Nephron progenitor cell (in vitro differentiated cells): ENCODE measurements around the gene ADARB2.

Source experiments
- DNase-seq: peaks from one replicate; pipeline ENCODE4 v3.0.0; 2021
- H3K27ac Mint-ChIP-seq: 2 replicates; pipeline ENCODE4 v1.8.0; 2021; ENCODE audit warnings: mild to moderate bottlenecking, moderate library complexity, mixed read lengths
- H3K27me3 Mint-ChIP-seq: 2 replicates; pipeline ENCODE4 v1.8.0; 2021; ENCODE audit warnings: mild to moderate bottlenecking, low read depth, mixed read lengths; ENCODE audit not compliant: poor library complexity
- H3K36me3 Mint-ChIP-seq: 2 replicates; pipeline ENCODE4 v1.8.0; 2021; ENCODE audit warnings: low read depth, mixed read lengths
- H3K4me1 Mint-ChIP-seq: 2 replicates; pipeline ENCODE4 v1.8.0; 2021; ENCODE audit warnings: mixed read lengths
- H3K4me3 Mint-ChIP-seq: 2 replicates; pipeline ENCODE4 v1.8.0; 2021; ENCODE audit warnings: mild to moderate bottlenecking, moderate library complexity, mixed read lengths
- H3K9me3 Mint-ChIP-seq: 2 replicates; pipeline ENCODE4 v1.8.0; 2021; ENCODE audit warnings: mild to moderate bottlenecking, moderate library complexity, mixed read lengths
- TF ChIP-seq, protein P1 (sequence below): fragments of 200-600 bp; sonication (generic); IDR thresholded peaks from 2 replicates; pipeline ENCODE4 v1.5.0; 2021; ENCODE audit warnings: antibody characterized with exemption

The ADARB2 gene

DNA sequence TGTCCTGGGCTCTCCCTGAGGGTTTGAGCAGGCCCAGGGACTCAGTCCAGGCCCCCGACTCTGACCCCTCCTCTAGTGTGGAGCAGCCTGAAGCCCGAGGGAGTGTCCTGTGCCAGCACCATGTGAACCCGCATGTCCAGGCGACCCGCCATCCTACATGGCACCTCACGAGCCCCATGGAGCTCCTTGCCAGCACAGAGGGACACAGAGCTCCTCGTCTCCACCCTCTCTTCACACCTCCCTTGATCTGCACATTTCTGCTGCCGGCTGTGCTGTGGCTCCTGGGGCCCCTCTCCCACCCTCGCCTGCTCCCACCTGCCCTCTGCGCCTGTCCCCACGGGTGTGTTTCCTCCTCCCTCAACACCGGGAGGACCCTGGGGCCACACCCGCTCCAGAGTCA lies 103.5 kb downstream of the ADARB2 start:
- Mint-ChIP-seq H3K36me3 (no peaks in the 10 kb centered on the region), H3K4me3 (no peak overlapping the region), H3K27ac (no peak overlapping the region), H3K27me3 (peaks cover 18% of the 10 kb centered on the region), H3K4me1 (peaks cover 26% of the 10 kb centered on the region), H3K9me3 (peaks cover 6% of the 10 kb centered on the region)
- TF ChIP-seq, protein P1, sequence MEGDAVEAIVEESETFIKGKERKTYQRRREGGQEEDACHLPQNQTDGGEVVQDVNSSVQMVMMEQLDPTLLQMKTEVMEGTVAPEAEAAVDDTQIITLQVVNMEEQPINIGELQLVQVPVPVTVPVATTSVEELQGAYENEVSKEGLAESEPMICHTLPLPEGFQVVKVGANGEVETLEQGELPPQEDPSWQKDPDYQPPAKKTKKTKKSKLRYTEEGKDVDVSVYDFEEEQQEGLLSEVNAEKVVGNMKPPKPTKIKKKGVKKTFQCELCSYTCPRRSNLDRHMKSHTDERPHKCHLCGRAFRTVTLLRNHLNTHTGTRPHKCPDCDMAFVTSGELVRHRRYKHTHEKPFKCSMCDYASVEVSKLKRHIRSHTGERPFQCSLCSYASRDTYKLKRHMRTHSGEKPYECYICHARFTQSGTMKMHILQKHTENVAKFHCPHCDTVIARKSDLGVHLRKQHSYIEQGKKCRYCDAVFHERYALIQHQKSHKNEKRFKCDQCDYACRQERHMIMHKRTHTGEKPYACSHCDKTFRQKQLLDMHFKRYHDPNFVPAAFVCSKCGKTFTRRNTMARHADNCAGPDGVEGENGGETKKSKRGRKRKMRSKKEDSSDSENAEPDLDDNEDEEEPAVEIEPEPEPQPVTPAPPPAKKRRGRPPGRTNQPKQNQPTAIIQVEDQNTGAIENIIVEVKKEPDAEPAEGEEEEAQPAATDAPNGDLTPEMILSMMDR, result no peak
- no peak for DNase-seq

DNA sequence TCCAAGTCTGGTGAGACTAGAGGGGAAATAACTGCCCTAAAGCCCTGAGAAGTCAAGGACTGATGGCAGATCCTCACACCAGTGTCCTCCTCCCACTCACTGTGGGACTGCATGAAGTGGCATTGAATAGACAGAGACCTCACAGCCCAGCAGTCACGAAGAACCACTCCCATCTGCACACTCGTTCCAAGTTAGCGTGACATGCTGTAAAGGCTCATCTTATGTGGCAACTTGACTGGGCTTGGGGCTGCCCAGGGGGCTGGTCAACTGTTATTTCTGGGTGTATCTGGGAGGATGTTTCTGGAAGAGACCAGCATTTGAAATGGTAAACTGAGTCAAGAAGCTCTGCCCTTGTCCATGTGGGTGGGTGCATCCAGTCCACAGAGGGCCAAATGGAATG lies 104.7 kb downstream of the ADARB2 start:
- Mint-ChIP-seq H3K27ac (no peak overlapping the region), H3K27me3 (peaks cover 10% of the 10 kb centered on the region), H3K36me3 (no peaks in the 10 kb centered on the region), H3K4me3 (no peak overlapping the region), H3K9me3 (peaks cover 6% of the 10 kb centered on the region), H3K4me1 (peaks cover 36% of the 10 kb centered on the region)
- no peak for DNase-seq
- TF ChIP-seq, protein P1, result no peak

DNA sequence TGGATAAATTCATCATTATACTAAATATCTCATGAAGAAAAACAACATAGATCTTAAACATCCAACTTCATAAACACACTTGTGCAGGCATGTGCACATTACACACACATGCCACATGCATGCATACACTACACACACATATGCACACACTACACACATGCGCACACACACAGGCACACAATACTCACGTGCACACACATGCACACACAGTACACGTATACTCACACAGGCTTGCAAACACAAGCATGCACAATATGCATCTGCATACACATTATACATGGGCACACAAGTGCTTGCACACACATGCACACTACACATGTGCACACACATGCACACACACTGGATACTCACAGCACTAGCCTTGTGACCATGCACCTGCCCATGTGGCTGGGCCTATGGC lies 105.2 kb downstream of the ADARB2 start:
- Mint-ChIP-seq H3K27me3 (peaks cover 10% of the 10 kb centered on the region), H3K36me3 (no peaks in the 10 kb centered on the region), H3K9me3 (peaks cover 6% of the 10 kb centered on the region), H3K4me3 (no peak overlapping the region), H3K4me1 (peaks cover 41% of the 10 kb centered on the region), H3K27ac (no peak overlapping the region)
- TF ChIP-seq, protein P1, result no peak
- DNase-seq, result no peak

DNA sequence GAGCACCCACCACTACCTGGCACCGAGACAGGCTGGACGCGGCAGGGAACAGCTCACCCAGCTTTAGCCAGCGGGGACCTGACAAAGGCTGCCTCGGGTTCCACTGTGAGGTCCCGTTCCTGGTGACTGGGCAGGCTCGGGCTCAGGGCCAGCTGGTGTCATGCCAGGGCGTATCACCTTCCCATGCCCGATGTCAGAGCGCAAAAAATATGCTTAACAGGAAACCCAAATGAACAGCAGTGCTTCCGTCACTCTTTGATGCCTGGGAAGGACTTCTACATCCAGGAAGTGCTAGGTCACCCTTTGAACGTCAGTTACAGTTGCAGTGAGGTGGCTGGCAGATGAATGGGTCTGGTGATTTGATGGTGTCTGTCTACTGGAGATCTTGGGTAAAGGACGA lies 106.0 kb downstream of the ADARB2 start:
- H3K4me1 Mint-ChIP-seq, result peaks cover 45% of the 10 kb centered on the region
- H3K36me3 Mint-ChIP-seq, result no peaks in the 10 kb centered on the region
- TF ChIP-seq, protein P1, result no peak
- peaks cover 10% of the 10 kb centered on the region for H3K27me3 Mint-ChIP-seq
- no peak for DNase-seq
- H3K4me3 Mint-ChIP-seq, result no peak overlapping the region
- peaks cover 6% of the 10 kb centered on the region for H3K9me3 Mint-ChIP-seq
- peak overlapping the region; percentile 68 for H3K27ac Mint-ChIP-seq

DNA sequence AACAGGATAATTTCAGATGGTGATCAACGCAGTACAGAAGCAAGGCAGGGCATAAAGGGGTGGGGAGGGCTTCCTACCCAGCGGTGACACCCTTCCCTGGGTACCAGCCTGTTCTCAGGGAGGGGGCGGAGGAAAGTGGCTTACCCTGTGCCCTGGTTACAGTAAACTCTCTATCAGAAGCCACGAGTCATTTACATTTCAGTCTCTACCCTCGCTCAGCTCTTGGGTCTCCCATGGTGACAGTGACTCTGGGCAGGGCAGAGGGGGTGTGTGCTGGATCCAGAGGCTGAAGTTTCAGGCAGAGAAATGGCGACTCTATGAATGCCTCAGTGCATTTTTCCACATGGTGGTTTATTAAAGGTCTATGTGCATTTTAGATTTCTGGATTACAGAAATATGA lies 107.0 kb downstream of the ADARB2 start:
- Mint-ChIP-seq H3K4me1 (peaks cover 51% of the 10 kb centered on the region), H3K27me3 (peaks cover 7% of the 10 kb centered on the region)

More for the DNA sequence above, 107.0 kb downstream of the ADARB2 start:
- TF ChIP-seq, protein P1, result no peak
- Mint-ChIP-seq H3K9me3 (peaks cover 6% of the 10 kb centered on the region), H3K36me3 (no peaks in the 10 kb centered on the region), H3K27ac (no peak overlapping the region), H3K4me3 (no peak overlapping the region)
- no peak for DNase-seq
